PFSK-1 (cell line): ENCODE results near the gene GCN1.

Experiments used
- FOXP2 ChIP-seq: optimal IDR thresholded peaks from 2 replicates; pipeline ENCODE3; 2011; ENCODE audit warnings: borderline replicate concordance, control low read depth, inconsistent platforms; ENCODE audit not compliant: insufficient read depth; ENCODE audit errors: extremely low read length, extremely low read depth
- POLR2AphosphoS5 ChIP-seq: IDR thresholded peaks from 2 replicates; pipeline ENCODE4 v1.6.1; 2012; ENCODE audit warnings: low read depth, mild to moderate bottlenecking, control low read depth, low read length, moderate library complexity
- SIN3A ChIP-seq: IDR thresholded peaks from 2 replicates; pipeline ENCODE4 v1.6.1; 2012; ENCODE audit warnings: mild to moderate bottlenecking, low read length, moderate library complexity, borderline replicate concordance; ENCODE audit not compliant: insufficient read depth
- TAF1 ChIP-seq: IDR thresholded peaks from 2 replicates; pipeline ENCODE4 v1.6.1; 2012; ENCODE audit warnings: low read length, control low read depth, borderline replicate concordance; ENCODE audit not compliant: insufficient read depth
- TF ChIP-seq, protein P1 (sequence below), 2 experiments: IDR thresholded peaks; 2 replicates each; pipeline versions ENCODE4 v1.6.1 to v1.8.0; 2011 to 2012; ENCODE audit warnings: low read depth in 2 of 2, low read length in 2 of 2, control low read depth in 1 of 2, inconsistent platforms in 1 of 2, mild to moderate bottlenecking in 1 of 2, moderate library complexity in 1 of 2; ENCODE audit not compliant: insufficient read depth in 1 of 2

Gene GCN1

DNA sequence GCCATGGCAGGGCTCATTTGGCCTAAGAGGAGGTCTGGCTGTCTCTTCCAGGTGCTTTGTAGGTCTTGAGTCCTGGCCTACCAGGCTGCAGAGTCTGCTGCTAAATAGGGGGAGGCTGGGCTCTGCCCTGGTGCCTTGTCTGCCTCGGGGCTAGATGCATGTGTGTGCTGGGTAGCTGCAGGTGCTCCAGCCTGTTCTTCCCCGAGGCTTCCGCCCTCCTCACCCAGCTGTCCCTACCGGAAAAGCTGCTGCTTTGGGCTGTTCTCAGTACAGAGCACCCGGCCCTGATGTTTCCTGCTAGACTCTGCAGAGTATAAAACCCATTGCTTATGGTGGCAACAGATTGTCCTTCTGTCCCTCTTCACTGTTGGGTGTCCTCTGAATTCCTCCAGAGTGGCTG lies 115.6 kb downstream of the GCN1 start:
- TF ChIP-seq SIN3A (no peak), TAF1 (no peak), POLR2AphosphoS5 (no peak)

DNA sequence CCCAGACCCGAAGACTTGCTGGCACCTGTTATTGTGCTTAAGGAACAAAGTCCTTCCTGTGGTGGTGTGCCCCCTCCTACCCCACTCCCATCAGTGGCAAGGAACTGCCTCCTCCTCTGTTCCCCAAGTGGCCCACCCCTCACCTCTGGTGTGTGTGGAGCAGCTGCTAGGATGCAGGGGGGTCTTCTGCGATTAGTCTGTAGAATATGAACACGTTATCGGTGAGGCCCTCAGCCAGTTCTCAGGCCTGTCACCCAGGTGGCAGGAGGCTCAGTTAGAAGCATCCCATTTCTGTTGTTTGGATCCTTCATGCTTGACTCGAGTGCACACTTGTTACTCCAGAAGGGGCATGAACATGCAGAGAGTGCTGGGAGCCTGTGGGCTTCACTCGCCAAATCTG lies 117.3 kb downstream of the GCN1 start:
- TF ChIP-seq POLR2AphosphoS5: no peak
- TF ChIP-seq FOXP2: no peak
- TF ChIP-seq TAF1: no peak
- TF ChIP-seq SIN3A: no peak
- TF ChIP-seq, protein P1, sequence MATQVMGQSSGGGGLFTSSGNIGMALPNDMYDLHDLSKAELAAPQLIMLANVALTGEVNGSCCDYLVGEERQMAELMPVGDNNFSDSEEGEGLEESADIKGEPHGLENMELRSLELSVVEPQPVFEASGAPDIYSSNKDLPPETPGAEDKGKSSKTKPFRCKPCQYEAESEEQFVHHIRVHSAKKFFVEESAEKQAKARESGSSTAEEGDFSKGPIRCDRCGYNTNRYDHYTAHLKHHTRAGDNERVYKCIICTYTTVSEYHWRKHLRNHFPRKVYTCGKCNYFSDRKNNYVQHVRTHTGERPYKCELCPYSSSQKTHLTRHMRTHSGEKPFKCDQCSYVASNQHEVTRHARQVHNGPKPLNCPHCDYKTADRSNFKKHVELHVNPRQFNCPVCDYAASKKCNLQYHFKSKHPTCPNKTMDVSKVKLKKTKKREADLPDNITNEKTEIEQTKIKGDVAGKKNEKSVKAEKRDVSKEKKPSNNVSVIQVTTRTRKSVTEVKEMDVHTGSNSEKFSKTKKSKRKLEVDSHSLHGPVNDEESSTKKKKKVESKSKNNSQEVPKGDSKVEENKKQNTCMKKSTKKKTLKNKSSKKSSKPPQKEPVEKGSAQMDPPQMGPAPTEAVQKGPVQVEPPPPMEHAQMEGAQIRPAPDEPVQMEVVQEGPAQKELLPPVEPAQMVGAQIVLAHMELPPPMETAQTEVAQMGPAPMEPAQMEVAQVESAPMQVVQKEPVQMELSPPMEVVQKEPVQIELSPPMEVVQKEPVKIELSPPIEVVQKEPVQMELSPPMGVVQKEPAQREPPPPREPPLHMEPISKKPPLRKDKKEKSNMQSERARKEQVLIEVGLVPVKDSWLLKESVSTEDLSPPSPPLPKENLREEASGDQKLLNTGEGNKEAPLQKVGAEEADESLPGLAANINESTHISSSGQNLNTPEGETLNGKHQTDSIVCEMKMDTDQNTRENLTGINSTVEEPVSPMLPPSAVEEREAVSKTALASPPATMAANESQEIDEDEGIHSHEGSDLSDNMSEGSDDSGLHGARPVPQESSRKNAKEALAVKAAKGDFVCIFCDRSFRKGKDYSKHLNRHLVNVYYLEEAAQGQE (IDR thresholded peaks at IDR 0.05; ENCODE audit: insufficient read depth in 1 of 2, low read depth in 2 of 2, low read length in 2 of 2): no peak
